H9 (cell line): ENCODE results near the gene MROH7. TPM values are rescaled to one million over a fixed set of nuclear protein-coding genes. Genes with fewer than 3 reads are reported as not detected.

Experiments
- DNase-seq: peaks from one replicate; pipeline ENCODE4 v3.0.0-alpha.2; 2017
- H2AFZ ChIP-seq: one replicate; pipeline ENCODE4 v1.6.1; 2013; ENCODE audit warnings: mild to moderate bottlenecking, low read length, control low read depth, moderate library complexity
- H2AK5ac ChIP-seq: 2 replicates; pipeline ENCODE4 v1.6.1; 2013; ENCODE audit warnings: low read length, control low read depth, mixed read lengths; ENCODE audit not compliant: insufficient read length
- H2BK120ac ChIP-seq: one replicate; pipeline ENCODE4 v1.6.1; 2013; ENCODE audit warnings: low read depth, mild to moderate bottlenecking, low read length, control low read depth, inconsistent platforms; ENCODE audit not compliant: poor library complexity, severe bottlenecking
- H2BK12ac ChIP-seq: 2 replicates; pipeline ENCODE4 v1.6.1; 2013; ENCODE audit warnings: low read length, control low read depth, mixed read lengths, low read depth; ENCODE audit not compliant: insufficient read length
- H2BK15ac ChIP-seq: 2 replicates; pipeline ENCODE4 v1.6.1; 2013; ENCODE audit warnings: low read depth, low read length, control low read depth
- H2BK20ac ChIP-seq: one replicate; pipeline ENCODE4 v1.6.1; 2013; ENCODE audit warnings: low read depth, mild to moderate bottlenecking, low read length, control low read depth, inconsistent platforms; ENCODE audit not compliant: poor library complexity, severe bottlenecking
- H2BK5ac ChIP-seq: 2 replicates; pipeline ENCODE4 v1.6.1; 2013; ENCODE audit warnings: low read length, control low read depth, mixed read lengths; ENCODE audit not compliant: insufficient read length
- H3K14ac ChIP-seq: 2 replicates; pipeline ENCODE4 v1.6.1; 2013; ENCODE audit warnings: low read length, control low read depth; ENCODE audit not compliant: insufficient read depth
- H3K18ac ChIP-seq: 2 replicates; pipeline ENCODE4 v1.6.1; 2013; ENCODE audit warnings: low read depth, mild to moderate bottlenecking, mixed read lengths, low read length, control low read depth; ENCODE audit not compliant: insufficient read length
- H3K23ac ChIP-seq: 2 replicates; pipeline ENCODE4 v1.6.1; 2013; ENCODE audit warnings: low read length, control low read depth, mixed read lengths, low read depth; ENCODE audit not compliant: insufficient read length
- H3K23me2 ChIP-seq: 2 replicates; pipeline ENCODE4 v1.6.1; 2013; ENCODE audit warnings: low read depth, mild to moderate bottlenecking, mixed read lengths, low read length, control low read depth; ENCODE audit not compliant: insufficient read length, poor library complexity, severe bottlenecking
- H3K27ac ChIP-seq: 2 replicates; pipeline ENCODE4 v1.5.1; 2013; ENCODE audit warnings: low read length, control low read depth, mixed read lengths, low read depth; ENCODE audit not compliant: insufficient read length
- H3K27me3 ChIP-seq: 2 replicates; pipeline ENCODE4 v1.6.1; 2013; ENCODE audit warnings: low read length, control low read depth, inconsistent platforms; ENCODE audit not compliant: insufficient read depth
- H3K4ac ChIP-seq: 2 replicates; pipeline ENCODE4 v1.6.1; 2013; ENCODE audit warnings: low read depth, mild to moderate bottlenecking, control low read depth, inconsistent platforms, low read length, moderate library complexity
- H3K4me1 ChIP-seq: 2 replicates; pipeline ENCODE4 v1.6.1; 2013; ENCODE audit warnings: low read length, control low read depth, inconsistent platforms; ENCODE audit not compliant: insufficient read depth
- H3K4me2 ChIP-seq: 2 replicates; pipeline ENCODE4 v1.6.1; 2013; ENCODE audit warnings: low read length, control low read depth, mixed read lengths; ENCODE audit not compliant: insufficient read length, insufficient read depth
- H3K56ac ChIP-seq: 2 replicates; pipeline ENCODE4 v1.6.1; 2013; ENCODE audit warnings: low read depth, mild to moderate bottlenecking, mixed read lengths, low read length, control low read depth; ENCODE audit not compliant: insufficient read length
- H3K79me1 ChIP-seq: 2 replicates; pipeline ENCODE4 v1.6.1; 2013; ENCODE audit warnings: low read depth, mild to moderate bottlenecking, moderate library complexity, low read length, control low read depth, inconsistent platforms; ENCODE audit not compliant: insufficient read depth, poor library complexity, severe bottlenecking
- H3K79me2 ChIP-seq: 2 replicates; pipeline ENCODE4 v1.6.1; 2013; ENCODE audit warnings: low read length, control low read depth, inconsistent platforms; ENCODE audit not compliant: insufficient read depth
- H3K9ac ChIP-seq: 2 replicates; pipeline ENCODE4 v1.6.1; 2013; ENCODE audit warnings: low read length, control low read depth, mixed read lengths; ENCODE audit not compliant: insufficient read length; ENCODE audit errors: extremely low read depth
- H3K9me3 ChIP-seq: one replicate; pipeline ENCODE4 v1.6.1; 2013; ENCODE audit warnings: low read depth, low read length, inconsistent platforms; ENCODE audit not compliant: control insufficient read depth
- H3T11ph ChIP-seq: one replicate; pipeline ENCODE4 v1.6.1; 2013; ENCODE audit warnings: mild to moderate bottlenecking, low read length, control low read depth, inconsistent platforms
- H4K20me1 ChIP-seq: one replicate; pipeline ENCODE4 v1.6.1; 2013; ENCODE audit not compliant: control insufficient read depth, insufficient read length, insufficient read depth
- H4K5ac ChIP-seq: 2 replicates; pipeline ENCODE4 v1.6.1; 2013; ENCODE audit warnings: low read depth, mild to moderate bottlenecking, mixed read lengths, low read length, control low read depth; ENCODE audit not compliant: insufficient read length
- H4K8ac ChIP-seq: replicated peaks from 2 replicates; pipeline ENCODE4 v1.6.1; 2013; ENCODE audit warnings: low read length, control low read depth, mixed read lengths, low read depth; ENCODE audit not compliant: insufficient read length
- H4K91ac ChIP-seq: 2 replicates; pipeline ENCODE4 v1.6.1; 2013; ENCODE audit warnings: low read depth, mild to moderate bottlenecking, moderate library complexity, mixed read lengths, low read length, control low read depth; ENCODE audit not compliant: insufficient read length
- H3K27ac Mint-ChIP-seq, 3 experiments: 2 replicates in 2 of 3; 3 replicates in 1 of 3; pipeline ENCODE4 v1.8.0; 2020 to 2021; ENCODE audit warnings: mixed read lengths in 3 of 3, mild to moderate bottlenecking in 1 of 3, moderate library complexity in 1 of 3
- H3K27me3 Mint-ChIP-seq: 2 replicates; pipeline ENCODE4 v1.8.0; 2021; ENCODE audit warnings: low read depth, mild to moderate bottlenecking, moderate library complexity, mixed read lengths
- H3K36me3 Mint-ChIP-seq, 3 experiments: 2 replicates in 2 of 3; 3 replicates in 1 of 3; pipeline ENCODE4 v1.8.0; 2020 to 2021; ENCODE audit warnings: low read depth in 3 of 3, mixed read lengths in 3 of 3; ENCODE audit not compliant: insufficient read depth in 1 of 3
- H3K4me1 Mint-ChIP-seq, 2 experiments: 2 replicates each; pipeline ENCODE4 v1.8.0; 2020; ENCODE audit warnings: mixed read lengths in 2 of 2
- H3K4me3 Mint-ChIP-seq, 2 experiments: 2 replicates in 1 of 2; 3 replicates in 1 of 2; pipeline ENCODE4 v1.8.0; 2020 to 2021; ENCODE audit warnings: mild to moderate bottlenecking in 2 of 2, mixed read lengths in 2 of 2, moderate library complexity in 1 of 2
- H3K9me3 Mint-ChIP-seq, 2 experiments: 2 replicates in 1 of 2; 3 replicates in 1 of 2; pipeline ENCODE4 v1.8.0; 2020; ENCODE audit warnings: mild to moderate bottlenecking in 2 of 2, mixed read lengths in 2 of 2, moderate library complexity in 1 of 2
- total RNA-seq: library from RNA; stranded (reverse); gene quantifications from 2 replicates; pipeline ENCODE4 v1.2.1, GENCODE V29; 2021
- TF ChIP-seq, protein P1 (sequence below): fragments of 200-600 bp; sonication (generic); conservative IDR thresholded peaks from 3 replicates; pipeline ENCODE4 v1.8.0; 2021; ENCODE audit warnings: antibody characterized with exemption, mild to moderate bottlenecking

Gene MROH7
- total RNA-seq, 1 experiment from 2014 or later = 0.09 TPM

DNA sequence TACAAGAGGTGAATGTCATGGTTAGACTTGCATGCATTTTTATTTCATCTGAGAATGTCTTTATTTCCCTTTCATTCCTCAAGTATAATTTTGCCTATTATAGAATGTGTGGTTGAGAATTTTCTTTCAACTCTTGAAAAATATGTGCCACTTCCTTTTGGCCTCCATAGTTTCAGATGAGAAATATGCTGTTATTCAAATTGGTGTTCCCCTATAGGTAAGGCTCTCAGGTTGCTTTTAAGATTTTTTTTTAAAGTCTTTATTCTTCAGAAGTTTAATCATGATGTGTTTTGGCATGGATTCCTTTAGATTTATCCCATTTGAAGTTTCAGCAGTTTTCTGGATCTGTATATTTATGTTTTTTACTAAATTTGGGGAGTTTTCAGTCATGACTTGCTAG is 2.1 kb downstream of the MROH7 start:
- H2BK120ac ChIP-seq = no peak overlapping the region
- H4K5ac ChIP-seq = no peak overlapping the region
- H3K79me2 ChIP-seq = no peaks in the 10 kb centered on the region
- H3K4ac ChIP-seq = no peak overlapping the region
- no peak overlapping the region for H4K91ac ChIP-seq
- no peaks in the 10 kb centered on the region for H3K27me3 ChIP-seq
- H3K27me3 Mint-ChIP-seq = peaks cover 18% of the 10 kb centered on the region
- H3K18ac ChIP-seq = no peak overlapping the region
- H3K9me3 Mint-ChIP-seq = peaks cover 15 to 17% of the 10 kb centered on the region in 2 experiments
- H2AFZ ChIP-seq = no peak overlapping the region
- no peak overlapping the region for H3T11ph ChIP-seq
- no peak overlapping the region for H2AK5ac ChIP-seq
- H4K20me1 ChIP-seq = no peaks in the 10 kb centered on the region
- peaks cover 0 to 5% (median 0%) of the 10 kb centered on the region in 3 experiments; a peak in 2 of 7 replicates for H3K36me3 Mint-ChIP-seq
- no peak overlapping the region for H3K4me3 Mint-ChIP-seq
- no peaks in the 10 kb centered on the region for H3K4me1 ChIP-seq
- no peak overlapping the region for H3K56ac ChIP-seq
- no peak overlapping the region for H3K27ac Mint-ChIP-seq
- no peak overlapping the region for H2BK12ac ChIP-seq
- H3K14ac ChIP-seq = no peak overlapping the region
- no peak overlapping the region for H3K27ac ChIP-seq
- H3K23me2 ChIP-seq = no peaks in the 10 kb centered on the region
- H4K8ac ChIP-seq = no peak overlapping the region
- H3K23ac ChIP-seq = no peak overlapping the region
- H2BK5ac ChIP-seq = no peak overlapping the region
- H2BK15ac ChIP-seq = no peak overlapping the region
- H2BK20ac ChIP-seq = no peak overlapping the region
- H3K79me1 ChIP-seq = no peaks in the 10 kb centered on the region
- H3K4me1 Mint-ChIP-seq = peaks cover 3% of the 10 kb centered on the region in 2 experiments; a peak in 2 of 4 replicates
- no peak for DNase-seq
- TF ChIP-seq, protein P1, sequence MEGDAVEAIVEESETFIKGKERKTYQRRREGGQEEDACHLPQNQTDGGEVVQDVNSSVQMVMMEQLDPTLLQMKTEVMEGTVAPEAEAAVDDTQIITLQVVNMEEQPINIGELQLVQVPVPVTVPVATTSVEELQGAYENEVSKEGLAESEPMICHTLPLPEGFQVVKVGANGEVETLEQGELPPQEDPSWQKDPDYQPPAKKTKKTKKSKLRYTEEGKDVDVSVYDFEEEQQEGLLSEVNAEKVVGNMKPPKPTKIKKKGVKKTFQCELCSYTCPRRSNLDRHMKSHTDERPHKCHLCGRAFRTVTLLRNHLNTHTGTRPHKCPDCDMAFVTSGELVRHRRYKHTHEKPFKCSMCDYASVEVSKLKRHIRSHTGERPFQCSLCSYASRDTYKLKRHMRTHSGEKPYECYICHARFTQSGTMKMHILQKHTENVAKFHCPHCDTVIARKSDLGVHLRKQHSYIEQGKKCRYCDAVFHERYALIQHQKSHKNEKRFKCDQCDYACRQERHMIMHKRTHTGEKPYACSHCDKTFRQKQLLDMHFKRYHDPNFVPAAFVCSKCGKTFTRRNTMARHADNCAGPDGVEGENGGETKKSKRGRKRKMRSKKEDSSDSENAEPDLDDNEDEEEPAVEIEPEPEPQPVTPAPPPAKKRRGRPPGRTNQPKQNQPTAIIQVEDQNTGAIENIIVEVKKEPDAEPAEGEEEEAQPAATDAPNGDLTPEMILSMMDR = no peak
- peaks cover 7% of the 10 kb centered on the region for H3K9me3 ChIP-seq
- H3K4me2 ChIP-seq = no peak overlapping the region
- no peak overlapping the region for H3K9ac ChIP-seq
